Measurements from ENCODE around the gene NUP93. TPM values are rescaled to one million over a fixed set of nuclear protein-coding genes. Genes with fewer than 3 reads are reported as not detected.

NUP93 gene
- total and polyA plus RNA-seq, 2 experiments from 2014 or later = 139 to 187 TPM

DNA sequence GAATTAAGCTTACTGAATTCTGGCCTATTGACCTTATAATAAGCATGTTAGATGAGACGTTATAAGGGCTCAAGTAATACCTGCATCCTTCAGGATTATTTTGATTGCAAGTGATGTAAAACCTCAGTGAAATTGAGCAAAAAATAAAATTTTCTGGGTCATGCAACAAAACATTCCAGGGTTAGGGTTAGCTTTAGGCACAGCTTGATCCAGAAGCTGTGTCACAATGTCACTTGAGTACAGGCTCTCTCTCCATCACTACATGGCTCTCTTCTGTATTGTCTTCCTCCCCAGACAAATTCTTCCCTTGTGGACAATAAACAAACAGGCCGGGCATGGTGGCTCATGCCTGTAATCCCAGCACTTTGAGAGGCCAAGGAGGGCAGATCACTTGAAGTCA lies 3.6 kb upstream of the NUP93 start:
- Mint-ChIP-seq H3K4me1 (peaks cover 13% of the 10 kb centered on the region), H3K27ac (no peak overlapping the region)
- no peak for DNase-seq (ENCODE audit: low spot score)

More for the DNA sequence above, 3.6 kb upstream of the NUP93 start:
- no peaks in the 10 kb centered on the region for H3K27me3 ChIP-seq (ENCODE audit: insufficient read depth)
- TF ChIP-seq EZH2 (IDR thresholded peaks at IDR 0.05; ENCODE audit: low read depth, unreplicated experiment) (no peak), ZNF331 (CRISPR knock-in tag; IDR thresholded peaks at IDR 0.05; ENCODE audit: low read depth) (no peak), NANOG (IDR thresholded peaks at IDR 0.05; ENCODE audit: borderline replicate concordance) (no peak), STAT1 (IDR thresholded peaks at IDR 0.05; ENCODE audit: unreplicated experiment) (no peak), EZH2phosphoT487 (IDR thresholded peaks at IDR 0.05; ENCODE audit: unreplicated experiment) (no peak), JUNB (IDR thresholded peaks at IDR 0.05; ENCODE audit: unreplicated experiment) (no peak), ZNF114 (CRISPR knock-in tag; IDR thresholded peaks at IDR 0.05) (no peak), CREB1 (CRISPR knock-in tag; IDR thresholded peaks at IDR 0.05; ENCODE audit: low read depth) (no peak), POLR2AphosphoS5 (IDR thresholded peaks at IDR 0.05; ENCODE audit: low read depth) (no peak)
- TF ChIP-seq, protein P1, sequence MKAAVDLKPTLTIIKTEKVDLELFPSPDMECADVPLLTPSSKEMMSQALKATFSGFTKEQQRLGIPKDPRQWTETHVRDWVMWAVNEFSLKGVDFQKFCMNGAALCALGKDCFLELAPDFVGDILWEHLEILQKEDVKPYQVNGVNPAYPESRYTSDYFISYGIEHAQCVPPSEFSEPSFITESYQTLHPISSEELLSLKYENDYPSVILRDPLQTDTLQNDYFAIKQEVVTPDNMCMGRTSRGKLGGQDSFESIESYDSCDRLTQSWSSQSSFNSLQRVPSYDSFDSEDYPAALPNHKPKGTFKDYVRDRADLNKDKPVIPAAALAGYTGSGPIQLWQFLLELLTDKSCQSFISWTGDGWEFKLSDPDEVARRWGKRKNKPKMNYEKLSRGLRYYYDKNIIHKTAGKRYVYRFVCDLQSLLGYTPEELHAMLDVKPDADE (IDR thresholded peaks at IDR 0.05) = no peak
- TF ChIP-seq, protein P2, sequence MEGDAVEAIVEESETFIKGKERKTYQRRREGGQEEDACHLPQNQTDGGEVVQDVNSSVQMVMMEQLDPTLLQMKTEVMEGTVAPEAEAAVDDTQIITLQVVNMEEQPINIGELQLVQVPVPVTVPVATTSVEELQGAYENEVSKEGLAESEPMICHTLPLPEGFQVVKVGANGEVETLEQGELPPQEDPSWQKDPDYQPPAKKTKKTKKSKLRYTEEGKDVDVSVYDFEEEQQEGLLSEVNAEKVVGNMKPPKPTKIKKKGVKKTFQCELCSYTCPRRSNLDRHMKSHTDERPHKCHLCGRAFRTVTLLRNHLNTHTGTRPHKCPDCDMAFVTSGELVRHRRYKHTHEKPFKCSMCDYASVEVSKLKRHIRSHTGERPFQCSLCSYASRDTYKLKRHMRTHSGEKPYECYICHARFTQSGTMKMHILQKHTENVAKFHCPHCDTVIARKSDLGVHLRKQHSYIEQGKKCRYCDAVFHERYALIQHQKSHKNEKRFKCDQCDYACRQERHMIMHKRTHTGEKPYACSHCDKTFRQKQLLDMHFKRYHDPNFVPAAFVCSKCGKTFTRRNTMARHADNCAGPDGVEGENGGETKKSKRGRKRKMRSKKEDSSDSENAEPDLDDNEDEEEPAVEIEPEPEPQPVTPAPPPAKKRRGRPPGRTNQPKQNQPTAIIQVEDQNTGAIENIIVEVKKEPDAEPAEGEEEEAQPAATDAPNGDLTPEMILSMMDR (conservative IDR thresholded peaks at IDR 0.05; ENCODE audit: low read depth in 2 of 2) = no peak
- TF ChIP-seq, protein P3, sequence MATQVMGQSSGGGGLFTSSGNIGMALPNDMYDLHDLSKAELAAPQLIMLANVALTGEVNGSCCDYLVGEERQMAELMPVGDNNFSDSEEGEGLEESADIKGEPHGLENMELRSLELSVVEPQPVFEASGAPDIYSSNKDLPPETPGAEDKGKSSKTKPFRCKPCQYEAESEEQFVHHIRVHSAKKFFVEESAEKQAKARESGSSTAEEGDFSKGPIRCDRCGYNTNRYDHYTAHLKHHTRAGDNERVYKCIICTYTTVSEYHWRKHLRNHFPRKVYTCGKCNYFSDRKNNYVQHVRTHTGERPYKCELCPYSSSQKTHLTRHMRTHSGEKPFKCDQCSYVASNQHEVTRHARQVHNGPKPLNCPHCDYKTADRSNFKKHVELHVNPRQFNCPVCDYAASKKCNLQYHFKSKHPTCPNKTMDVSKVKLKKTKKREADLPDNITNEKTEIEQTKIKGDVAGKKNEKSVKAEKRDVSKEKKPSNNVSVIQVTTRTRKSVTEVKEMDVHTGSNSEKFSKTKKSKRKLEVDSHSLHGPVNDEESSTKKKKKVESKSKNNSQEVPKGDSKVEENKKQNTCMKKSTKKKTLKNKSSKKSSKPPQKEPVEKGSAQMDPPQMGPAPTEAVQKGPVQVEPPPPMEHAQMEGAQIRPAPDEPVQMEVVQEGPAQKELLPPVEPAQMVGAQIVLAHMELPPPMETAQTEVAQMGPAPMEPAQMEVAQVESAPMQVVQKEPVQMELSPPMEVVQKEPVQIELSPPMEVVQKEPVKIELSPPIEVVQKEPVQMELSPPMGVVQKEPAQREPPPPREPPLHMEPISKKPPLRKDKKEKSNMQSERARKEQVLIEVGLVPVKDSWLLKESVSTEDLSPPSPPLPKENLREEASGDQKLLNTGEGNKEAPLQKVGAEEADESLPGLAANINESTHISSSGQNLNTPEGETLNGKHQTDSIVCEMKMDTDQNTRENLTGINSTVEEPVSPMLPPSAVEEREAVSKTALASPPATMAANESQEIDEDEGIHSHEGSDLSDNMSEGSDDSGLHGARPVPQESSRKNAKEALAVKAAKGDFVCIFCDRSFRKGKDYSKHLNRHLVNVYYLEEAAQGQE (IDR thresholded peaks at IDR 0.05; ENCODE audit: unreplicated experiment) = no peak
- TF ChIP-seq, protein P4, sequence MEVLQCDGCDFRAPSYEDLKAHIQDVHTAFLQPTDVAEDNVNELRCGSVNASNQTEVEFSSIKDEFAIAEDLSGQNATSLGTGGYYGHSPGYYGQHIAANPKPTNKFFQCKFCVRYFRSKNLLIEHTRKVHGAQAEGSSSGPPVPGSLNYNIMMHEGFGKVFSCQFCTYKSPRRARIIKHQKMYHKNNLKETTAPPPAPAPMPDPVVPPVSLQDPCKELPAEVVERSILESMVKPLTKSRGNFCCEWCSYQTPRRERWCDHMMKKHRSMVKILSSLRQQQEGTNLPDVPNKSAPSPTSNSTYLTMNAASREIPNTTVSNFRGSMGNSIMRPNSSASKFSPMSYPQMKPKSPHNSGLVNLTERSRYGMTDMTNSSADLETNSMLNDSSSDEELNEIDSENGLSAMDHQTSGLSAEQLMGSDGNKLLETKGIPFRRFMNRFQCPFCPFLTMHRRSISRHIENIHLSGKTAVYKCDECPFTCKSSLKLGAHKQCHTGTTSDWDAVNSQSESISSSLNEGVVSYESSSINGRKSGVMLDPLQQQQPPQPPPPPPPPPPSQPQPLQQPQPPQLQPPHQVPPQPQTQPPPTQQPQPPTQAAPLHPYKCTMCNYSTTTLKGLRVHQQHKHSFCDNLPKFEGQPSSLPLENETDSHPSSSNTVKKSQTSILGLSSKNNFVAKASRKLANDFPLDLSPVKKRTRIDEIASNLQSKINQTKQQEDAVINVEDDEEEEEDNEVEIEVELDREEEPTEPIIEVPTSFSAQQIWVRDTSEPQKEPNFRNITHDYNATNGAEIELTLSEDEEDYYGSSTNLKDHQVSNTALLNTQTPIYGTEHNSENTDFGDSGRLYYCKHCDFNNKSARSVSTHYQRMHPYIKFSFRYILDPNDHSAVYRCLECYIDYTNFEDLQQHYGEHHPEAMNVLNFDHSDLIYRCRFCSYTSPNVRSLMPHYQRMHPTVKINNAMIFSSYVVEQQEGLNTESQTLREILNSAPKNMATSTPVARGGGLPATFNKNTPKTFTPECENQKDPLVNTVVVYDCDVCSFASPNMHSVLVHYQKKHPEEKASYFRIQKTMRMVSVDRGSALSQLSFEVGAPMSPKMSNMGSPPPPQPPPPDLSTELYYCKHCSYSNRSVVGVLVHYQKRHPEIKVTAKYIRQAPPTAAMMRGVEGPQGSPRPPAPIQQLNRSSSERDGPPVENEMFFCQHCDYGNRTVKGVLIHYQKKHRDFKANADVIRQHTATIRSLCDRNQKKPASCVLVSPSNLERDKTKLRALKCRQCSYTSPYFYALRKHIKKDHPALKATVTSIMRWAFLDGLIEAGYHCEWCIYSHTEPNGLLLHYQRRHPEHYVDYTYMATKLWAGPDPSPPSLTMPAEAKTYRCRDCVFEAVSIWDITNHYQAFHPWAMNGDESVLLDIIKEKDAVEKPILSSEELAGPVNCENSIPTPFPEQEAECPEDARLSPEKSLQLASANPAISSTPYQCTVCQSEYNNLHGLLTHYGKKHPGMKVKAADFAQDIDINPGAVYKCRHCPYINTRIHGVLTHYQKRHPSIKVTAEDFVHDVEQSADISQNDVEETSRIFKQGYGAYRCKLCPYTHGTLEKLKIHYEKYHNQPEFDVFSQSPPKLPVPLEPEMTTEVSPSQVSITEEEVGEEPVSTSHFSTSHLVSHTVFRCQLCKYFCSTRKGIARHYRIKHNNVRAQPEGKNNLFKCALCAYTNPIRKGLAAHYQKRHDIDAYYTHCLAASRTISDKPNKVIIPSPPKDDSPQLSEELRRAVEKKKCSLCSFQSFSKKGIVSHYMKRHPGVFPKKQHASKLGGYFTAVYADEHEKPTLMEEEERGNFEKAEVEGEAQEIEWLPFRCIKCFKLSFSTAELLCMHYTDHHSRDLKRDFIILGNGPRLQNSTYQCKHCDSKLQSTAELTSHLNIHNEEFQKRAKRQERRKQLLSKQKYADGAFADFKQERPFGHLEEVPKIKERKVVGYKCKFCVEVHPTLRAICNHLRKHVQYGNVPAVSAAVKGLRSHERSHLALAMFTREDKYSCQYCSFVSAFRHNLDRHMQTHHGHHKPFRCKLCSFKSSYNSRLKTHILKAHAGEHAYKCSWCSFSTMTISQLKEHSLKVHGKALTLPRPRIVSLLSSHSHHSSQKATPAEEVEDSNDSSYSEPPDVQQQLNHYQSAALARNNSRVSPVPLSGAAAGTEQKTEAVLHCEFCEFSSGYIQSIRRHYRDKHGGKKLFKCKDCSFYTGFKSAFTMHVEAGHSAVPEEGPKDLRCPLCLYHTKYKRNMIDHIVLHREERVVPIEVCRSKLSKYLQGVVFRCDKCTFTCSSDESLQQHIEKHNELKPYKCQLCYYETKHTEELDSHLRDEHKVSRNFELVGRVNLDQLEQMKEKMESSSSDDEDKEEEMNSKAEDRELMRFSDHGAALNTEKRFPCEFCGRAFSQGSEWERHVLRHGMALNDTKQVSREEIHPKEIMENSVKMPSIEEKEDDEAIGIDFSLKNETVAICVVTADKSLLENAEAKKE (CRISPR knock-in tag; IDR thresholded peaks at IDR 0.05) = no peak
- Mint-ChIP-seq H3K27me3 (ENCODE audit: insufficient read depth, low read depth, poor library complexity) (peaks cover 2% of the 10 kb centered on the region), H3K36me3 (ENCODE audit: low read depth) (no peaks in the 10 kb centered on the region), H3K9me3 (no peaks in the 10 kb centered on the region; the same call in 2 of the 3 replicates), H3K4me3 (no peak overlapping the region)
- no peak for ATAC-seq
- H3K4me3 ChIP-seq = no peak overlapping the region
- no peak overlapping the region for H2AFZ ChIP-seq
- H3F3A ChIP-seq (replicated peaks; ENCODE audit: low read depth) = no peaks in the 10 kb centered on the region
- H3K27ac ChIP-seq (ENCODE audit: low read depth) = no peak overlapping the region
- H3K79me2 ChIP-seq (replicated peaks; ENCODE audit: insufficient read depth) = peaks cover 11% of the 10 kb centered on the region
- peaks cover 18% of the 10 kb centered on the region for H3K4me1 ChIP-seq (ENCODE audit: insufficient read depth)
- H3K36me3 ChIP-seq (ENCODE audit: insufficient read depth) = no peaks in the 10 kb centered on the region; the same call in 1 of the 2 replicates
- H3K4me2 ChIP-seq = no peak overlapping the region
- no peaks in the 10 kb centered on the region for H3K9me2 ChIP-seq (ENCODE audit: insufficient read depth)
- H4K20me1 ChIP-seq (replicated peaks; ENCODE audit: insufficient read depth) = peaks cover 7% of the 10 kb centered on the region

Data from GM23338 (cell line).